IMR-90 (cell line): ENCODE results near the gene FOXF1. TPM values are rescaled to one million over a fixed set of nuclear protein-coding genes. Genes with fewer than 3 reads are reported as not detected.

Experiments
- ATAC-seq: fragments of 200-7000 bp; cut with Tn5 transposase; 2 replicates; pipeline ENCODE4 v1.9.1; 2020; ENCODE audit warnings: low read depth, mild to moderate bottlenecking, moderate library complexity
- BruUV-seq: library from RNA; stranded (reverse); fragments of 400-500 nt; replicated peaks from 2 replicates; lab custom pipeline; 2021; lab: Mats Ljungman, UMichigan
- CTCF ChIA-PET: fragments of 300-600 bp; formaldehyde crosslinking; extraction: SDS; loops from one replicate; lab custom pipeline; 2021; ENCODE audit warnings: antibody characterized with exemption; lab: Yijun Ruan, JAX
- POLR2A ChIA-PET: fragments of 300-600 bp; sonication (Branson Sonifier 250); formaldehyde crosslinking; loops from one replicate; lab custom pipeline; 2022; ENCODE audit warnings: antibody characterized with exemption; ENCODE audit not compliant: unreplicated experiment; lab: Charles Lee
- DNase-seq: peaks from one replicate; pipeline ENCODE4 v3.0.0; 2013
- H2AFZ ChIP-seq: replicated peaks from 2 replicates; pipeline ENCODE3; 2013; ENCODE audit warnings: low read length, mild to moderate bottlenecking; ENCODE audit not compliant: poor library complexity
- H2AK5ac ChIP-seq: 2 replicates; pipeline ENCODE4 v1.6.1; 2013; ENCODE audit warnings: low read depth, low read length, inconsistent platforms
- H2AK9ac ChIP-seq: replicated peaks from 2 replicates; pipeline ENCODE3; 2013; ENCODE audit warnings: mild to moderate bottlenecking, low read depth, low read length, moderate library complexity; ENCODE audit not compliant: poor library complexity
- H2BK120ac ChIP-seq: 2 replicates; pipeline ENCODE4 v1.6.1; 2013; ENCODE audit warnings: low read depth, low read length, inconsistent platforms
- H2BK15ac ChIP-seq: 3 replicates; pipeline ENCODE4 v1.6.1; 2013; ENCODE audit warnings: low read depth, low read length, inconsistent platforms
- H2BK20ac ChIP-seq: 2 replicates; pipeline ENCODE4 v1.6.1; 2013; ENCODE audit warnings: low read depth, mild to moderate bottlenecking, inconsistent platforms, low read length, moderate library complexity
- H2BK5ac ChIP-seq: 2 replicates; pipeline ENCODE4 v1.6.1; 2013; ENCODE audit warnings: mild to moderate bottlenecking, low read depth, low read length, inconsistent platforms; ENCODE audit not compliant: poor library complexity, severe bottlenecking
- H3K14ac ChIP-seq: replicated peaks from 2 replicates; pipeline ENCODE4 v1.6.1; 2013; ENCODE audit warnings: low read depth, low read length, inconsistent platforms
- H3K18ac ChIP-seq: 2 replicates; pipeline ENCODE4 v1.6.1; 2013; ENCODE audit warnings: low read depth, low read length, control low read depth
- H3K23ac ChIP-seq: 2 replicates; pipeline ENCODE4 v1.6.1; 2013; ENCODE audit warnings: low read depth, low read length, inconsistent platforms
- H3K27ac ChIP-seq: 2 replicates; pipeline ENCODE4 v1.5.1; 2013; ENCODE audit warnings: mild to moderate bottlenecking, control low read depth, low read length; ENCODE audit not compliant: insufficient read depth
- H3K27me3 ChIP-seq: 2 replicates; pipeline ENCODE4 v1.6.1; 2013; ENCODE audit warnings: low read length; ENCODE audit not compliant: control insufficient read depth, insufficient read depth
- H3K36me3 ChIP-seq: 2 replicates; pipeline ENCODE4 v1.6.1; 2013; ENCODE audit warnings: low read length, mixed read lengths; ENCODE audit not compliant: control insufficient read depth, insufficient read depth
- H3K4ac ChIP-seq: 2 replicates; pipeline ENCODE4 v1.6.1; 2013; ENCODE audit warnings: low read depth, low read length, inconsistent platforms
- H3K4me1 ChIP-seq: 2 replicates; pipeline ENCODE4 v1.6.1; 2013; ENCODE audit warnings: low read length, mixed read lengths; ENCODE audit not compliant: control insufficient read depth, insufficient read depth
- H3K4me2 ChIP-seq: 2 replicates; pipeline ENCODE4 v1.6.1; 2013; ENCODE audit warnings: low read depth, mild to moderate bottlenecking, control low read depth, low read length, moderate library complexity
- H3K4me3 ChIP-seq: 2 replicates; pipeline ENCODE4 v1.5.1; 2013; ENCODE audit warnings: low read depth, mild to moderate bottlenecking, control low read depth, low read length, moderate library complexity; ENCODE audit not compliant: insufficient read depth
- H3K56ac ChIP-seq: 2 replicates; pipeline ENCODE4 v1.6.1; 2013; ENCODE audit warnings: low read length, inconsistent platforms; ENCODE audit not compliant: insufficient read depth; ENCODE audit errors: extremely low read depth
- H3K79me1 ChIP-seq, 2 experiments: 2 replicates each; pipeline ENCODE4 v1.6.1; 2013; ENCODE audit warnings: low read length in 2 of 2, inconsistent platforms in 1 of 2, low read depth in 1 of 2
- H3K9ac ChIP-seq: 2 replicates; pipeline ENCODE4 v1.6.1; 2013; ENCODE audit warnings: low read depth, low read length, control low read depth
- H3K9me1 ChIP-seq: 2 replicates; pipeline ENCODE4 v1.6.1; 2013; ENCODE audit warnings: low read length, inconsistent platforms; ENCODE audit not compliant: insufficient read depth
- H3K9me3 ChIP-seq: 2 replicates; pipeline ENCODE4 v1.6.1; 2013; ENCODE audit warnings: low read length; ENCODE audit not compliant: control insufficient read depth, insufficient read depth
- H4K20me1 ChIP-seq: 2 replicates; pipeline ENCODE4 v1.6.1; 2013; ENCODE audit warnings: low read length, inconsistent platforms; ENCODE audit not compliant: insufficient read depth
- H4K5ac ChIP-seq: 2 replicates; pipeline ENCODE4 v1.6.1; 2013; ENCODE audit warnings: mild to moderate bottlenecking, low read depth, low read length, control low read depth
- H4K8ac ChIP-seq, 2 experiments: 2 replicates each; pipeline ENCODE4 v1.6.1; 2013; ENCODE audit warnings: low read depth in 2 of 2, low read length in 2 of 2, control low read depth in 1 of 2, inconsistent platforms in 1 of 2
- H4K91ac ChIP-seq: 2 replicates; pipeline ENCODE4 v1.6.1; 2013; ENCODE audit warnings: low read depth, low read length, inconsistent platforms; ENCODE audit not compliant: insufficient read depth
- CEBPB ChIP-seq: IDR thresholded peaks from 2 replicates; pipeline ENCODE4 v1.6.1; 2012; ENCODE audit warnings: low read depth, low read length, improper control_type of control experiment
- MAFK ChIP-seq: IDR thresholded peaks from 2 replicates; pipeline ENCODE4 v1.6.1; 2012; ENCODE audit warnings: low read depth, low read length, improper control_type of control experiment
- MAZ ChIP-seq: IDR thresholded peaks from 2 replicates; pipeline ENCODE4 v1.6.1; 2012; ENCODE audit warnings: low read depth, mild to moderate bottlenecking, low read length, improper control_type of control experiment, moderate library complexity, borderline replicate concordance
- MXI1 ChIP-seq: IDR thresholded peaks from 2 replicates; pipeline ENCODE4 v1.6.1; 2012; ENCODE audit warnings: low read depth, mild to moderate bottlenecking, low read length, moderate library complexity, borderline replicate concordance
- NFE2L2 ChIP-seq: fragments of 150-350 bp; IDR thresholded peaks from 2 replicates; pipeline ENCODE4 v1.6.1; 2016; ENCODE audit warnings: low read depth, mild to moderate bottlenecking, low read length
- RFX5 ChIP-seq: IDR thresholded peaks from 2 replicates; pipeline ENCODE4 v1.8.0; 2012; ENCODE audit warnings: low read depth, mild to moderate bottlenecking, low read length, moderate library complexity
- WGBS, 2 experiments: methylation state at CpG; one replicate each; pipeline versions ENCODE4 v1.1.5 to v1.1.7; 2013; ENCODE audit warnings: missing lambda C conversion rate in 2 of 2; ENCODE audit not compliant: insufficient read length in 1 of 2; ENCODE audit errors: extremely low coverage in 2 of 2; 5-methylcytosine and 5-hydroxymethylcytosine counted together
- dilution Hi-C: fragments of 300-500 bp; cut with HindIII; formaldehyde crosslinking; loops from one replicate; pipeline ENCODE4 v1.14.3; 2018; ENCODE audit warnings: low sequenced_read_pairs; ENCODE audit not compliant: unreplicated experiment
- in situ Hi-C: fragments of 300-500 bp; cut with MboI; formaldehyde crosslinking; loops from 3 replicates; pipeline ENCODE4 v1.14.3; 2019; ENCODE audit warnings: low sequenced_read_pairs, inconsistent platforms, mixed read lengths
- intact Hi-C: fragments of 100-400 bp; cut with micrococcal nuclease; formaldehyde crosslinking; loops from 2 replicates; pipeline ENCODE4 v1.10.0; 2022
- polyA plus RNA-seq, 3 experiments: library from polyadenylated mRNA; depleted of rRNA; stranded (reverse); fragments of >200 nt; gene quantifications; 2 replicates each; pipeline ENCODE4 v1.2.3, GENCODE V29; 2012; ENCODE audit warnings: low replicate concordance in 1 of 3
- total RNA-seq: library from RNA; depleted of rRNA; stranded (reverse); fragments of >200 nt; gene quantifications from 2 replicates; pipeline ENCODE4 v1.2.3, GENCODE V29; 2012
- TF ChIP-seq, protein P1 (sequence below): conservative IDR thresholded peaks from 2 replicates; pipeline ENCODE4 v1.5.1; 2012; ENCODE audit warnings: mild to moderate bottlenecking, low read depth, low read length, improper control_type of control experiment
- TF ChIP-seq, protein P2 (sequence below): fragments of 150-350 bp; IDR thresholded peaks from 2 replicates; pipeline ENCODE4 v1.6.1; 2016; ENCODE audit warnings: low read depth, mild to moderate bottlenecking, low read length, moderate library complexity, borderline replicate concordance
- TF ChIP-seq, protein P3 (sequence below): fragments of 150-350 bp; IDR thresholded peaks from 2 replicates; pipeline ENCODE4 v1.6.1; 2017; ENCODE audit warnings: mild to moderate bottlenecking, antibody characterized with exemption, low read length, low read depth

Gene FOXF1
- total and polyA plus RNA-seq, 2 of the 4 experiments (the other 2 are of a cell fraction) = 2.7 to 33.0 TPM

DNA sequence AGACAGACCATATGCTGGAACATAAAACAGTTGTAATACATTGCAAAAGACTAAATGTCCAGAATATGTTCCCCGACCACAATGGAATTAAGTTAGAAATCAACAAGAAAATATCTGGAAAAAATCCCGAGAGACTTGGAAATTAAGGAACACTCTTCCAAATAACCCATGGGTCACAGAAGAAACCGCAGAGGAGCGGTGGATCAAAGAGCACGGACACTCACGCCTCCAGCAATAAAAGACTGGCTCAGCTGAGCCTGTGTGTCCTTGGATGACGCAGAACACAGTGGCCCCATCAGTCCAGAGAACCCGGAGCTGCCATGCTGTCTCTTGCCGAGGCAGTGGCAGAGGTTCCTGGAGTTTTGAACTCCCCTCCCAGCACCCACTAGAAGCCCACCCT lies 30.9 kb upstream of the FOXF1 start:
- H2AK9ac ChIP-seq = no peak overlapping the region
- WGBS, 2 experiments = 20% methylated on average over 1 of the region's 9 CpGs; no CpG with 5 or more reads in 1 of the 2 experiments
- H3K14ac ChIP-seq = 0 out of 2 replicates have a peak overlapping the region, but pooled peaks have one; percentile 12
- peak overlapping the region; percentile 13; the same call in 1 of the 3 replicates for H2BK15ac ChIP-seq
- H3K23ac ChIP-seq = peak overlapping the region; percentile 54
- H3K4me2 ChIP-seq = peak overlapping the region; percentile 38; the same call in 1 of the 2 replicates
- H4K20me1 ChIP-seq = peaks cover 75% of the 10 kb centered on the region
- H3K9me1 ChIP-seq = peaks cover 43% of the 10 kb centered on the region
- intact Hi-C loops (no loop called here), dilution Hi-C loops (no loop called here), in situ Hi-C loops (no loop called here)
- 0 out of 2 replicates have a peak overlapping the region, but pooled peaks have one; percentile 48 for H3K27ac ChIP-seq
- H3K56ac ChIP-seq = no peak overlapping the region
- peaks cover 64% of the 10 kb centered on the region for H3K36me3 ChIP-seq
- ATAC-seq = peak; percentile 28; the same call in 1 of the 2 replicates
- no peak overlapping the region for H2BK20ac ChIP-seq
- peak overlapping the region; percentile 58 for H2BK120ac ChIP-seq
- peak overlapping the region; percentile 29 for H2AFZ ChIP-seq
- no peak overlapping the region for H3K9ac ChIP-seq
- TF ChIP-seq, protein P1, sequence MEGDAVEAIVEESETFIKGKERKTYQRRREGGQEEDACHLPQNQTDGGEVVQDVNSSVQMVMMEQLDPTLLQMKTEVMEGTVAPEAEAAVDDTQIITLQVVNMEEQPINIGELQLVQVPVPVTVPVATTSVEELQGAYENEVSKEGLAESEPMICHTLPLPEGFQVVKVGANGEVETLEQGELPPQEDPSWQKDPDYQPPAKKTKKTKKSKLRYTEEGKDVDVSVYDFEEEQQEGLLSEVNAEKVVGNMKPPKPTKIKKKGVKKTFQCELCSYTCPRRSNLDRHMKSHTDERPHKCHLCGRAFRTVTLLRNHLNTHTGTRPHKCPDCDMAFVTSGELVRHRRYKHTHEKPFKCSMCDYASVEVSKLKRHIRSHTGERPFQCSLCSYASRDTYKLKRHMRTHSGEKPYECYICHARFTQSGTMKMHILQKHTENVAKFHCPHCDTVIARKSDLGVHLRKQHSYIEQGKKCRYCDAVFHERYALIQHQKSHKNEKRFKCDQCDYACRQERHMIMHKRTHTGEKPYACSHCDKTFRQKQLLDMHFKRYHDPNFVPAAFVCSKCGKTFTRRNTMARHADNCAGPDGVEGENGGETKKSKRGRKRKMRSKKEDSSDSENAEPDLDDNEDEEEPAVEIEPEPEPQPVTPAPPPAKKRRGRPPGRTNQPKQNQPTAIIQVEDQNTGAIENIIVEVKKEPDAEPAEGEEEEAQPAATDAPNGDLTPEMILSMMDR = no peak
- TF ChIP-seq, protein P2, sequence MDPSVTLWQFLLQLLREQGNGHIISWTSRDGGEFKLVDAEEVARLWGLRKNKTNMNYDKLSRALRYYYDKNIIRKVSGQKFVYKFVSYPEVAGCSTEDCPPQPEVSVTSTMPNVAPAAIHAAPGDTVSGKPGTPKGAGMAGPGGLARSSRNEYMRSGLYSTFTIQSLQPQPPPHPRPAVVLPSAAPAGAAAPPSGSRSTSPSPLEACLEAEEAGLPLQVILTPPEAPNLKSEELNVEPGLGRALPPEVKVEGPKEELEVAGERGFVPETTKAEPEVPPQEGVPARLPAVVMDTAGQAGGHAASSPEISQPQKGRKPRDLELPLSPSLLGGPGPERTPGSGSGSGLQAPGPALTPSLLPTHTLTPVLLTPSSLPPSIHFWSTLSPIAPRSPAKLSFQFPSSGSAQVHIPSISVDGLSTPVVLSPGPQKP = no peak
- TF ChIP-seq NFE2L2 (no peak), MXI1 (no peak), MAZ (no peak), MAFK (no peak), RFX5 (no peak), CEBPB (no peak)
- TF ChIP-seq, protein P3, sequence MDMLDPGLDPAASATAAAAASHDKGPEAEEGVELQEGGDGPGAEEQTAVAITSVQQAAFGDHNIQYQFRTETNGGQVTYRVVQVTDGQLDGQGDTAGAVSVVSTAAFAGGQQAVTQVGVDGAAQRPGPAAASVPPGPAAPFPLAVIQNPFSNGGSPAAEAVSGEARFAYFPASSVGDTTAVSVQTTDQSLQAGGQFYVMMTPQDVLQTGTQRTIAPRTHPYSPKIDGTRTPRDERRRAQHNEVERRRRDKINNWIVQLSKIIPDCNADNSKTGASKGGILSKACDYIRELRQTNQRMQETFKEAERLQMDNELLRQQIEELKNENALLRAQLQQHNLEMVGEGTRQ = no peak
- POLR2A ChIA-PET = no interaction called here
- peaks cover 29% of the 10 kb centered on the region for H3K4me1 ChIP-seq
- no TSS peak for BruUV-seq
- H3K27me3 ChIP-seq = no peaks in the 10 kb centered on the region
- peaks cover 6% of the 10 kb centered on the region; the same call in 1 of the 2 replicates for H3K9me3 ChIP-seq
- H3K4ac ChIP-seq = peak overlapping the region; percentile 60
- peak overlapping the region; percentile 45 for H2AK5ac ChIP-seq
- no peak overlapping the region for H2BK5ac ChIP-seq
- no peak overlapping the region for H3K4me3 ChIP-seq
- no peak overlapping the region for H3K18ac ChIP-seq
- peaks cover 36 to 95% of the 10 kb centered on the region in 2 experiments for H3K79me1 ChIP-seq
- CTCF ChIA-PET = no interaction called here
- no peak overlapping the region; the same call in 1 of the 2 replicates for H4K5ac ChIP-seq
- H4K91ac ChIP-seq = no peak overlapping the region
- peak; percentile 64 for DNase-seq
- H4K8ac ChIP-seq = peak overlapping the region in 1 of 2 experiments; percentile 68; a peak in 1 of 4 replicates
